ENCODE measurements around the gene CAPSL.

The CAPSL gene

DNA sequence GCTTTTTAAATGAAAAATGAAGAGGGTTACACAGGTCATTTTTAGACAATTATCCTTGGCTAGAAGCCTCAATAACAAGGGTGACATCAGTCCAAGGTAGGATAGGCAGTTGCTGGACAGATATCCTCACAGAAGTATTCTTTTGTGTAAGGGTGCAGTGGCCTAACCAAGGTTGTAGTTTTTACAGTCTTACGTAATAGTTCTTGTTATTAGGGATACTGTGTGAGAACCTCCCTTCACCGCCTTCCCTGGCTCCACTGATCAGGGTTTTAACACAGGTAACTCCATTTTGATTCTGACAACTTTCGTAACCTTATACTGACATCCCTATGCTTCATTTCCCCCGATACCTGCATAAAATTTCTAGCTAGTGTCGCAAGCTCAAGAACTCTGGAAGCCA is 8.7 kb upstream of the CAPSL start:
- no peak overlapping the region for H3K27ac ChIP-seq (ENCODE audit: low read depth, low read length)
- no peaks in the 10 kb centered on the region for H3K9me3 ChIP-seq (ENCODE audit: control insufficient read depth, insufficient read depth, low read length)
- no peaks in the 10 kb centered on the region for H3K27me3 ChIP-seq (ENCODE audit: control insufficient read depth, insufficient read depth, low read length)
- H3K36me3 ChIP-seq (ENCODE audit: control insufficient read depth, insufficient read depth, low read length), result no peaks in the 10 kb centered on the region
- H3K4me1 ChIP-seq (ENCODE audit: control insufficient read depth, insufficient read depth, low read length), result no peaks in the 10 kb centered on the region
- no peak overlapping the region for H3K4me3 ChIP-seq (ENCODE audit: low read depth, low read length)
- no peak overlapping the region for H3K9ac ChIP-seq (ENCODE audit: low read depth, low read length)

- H3K27ac ChIP-seq (ENCODE audit: low read depth, low read length), result no peak overlapping the region
- H3K36me3 ChIP-seq (ENCODE audit: control insufficient read depth, insufficient read depth, low read length), result no peaks in the 10 kb centered on the region
- H3K4me3 ChIP-seq (ENCODE audit: low read depth, low read length), result no peak overlapping the region
- no peaks in the 10 kb centered on the region for H3K4me1 ChIP-seq (ENCODE audit: control insufficient read depth, insufficient read depth, low read length)
- H3K9ac ChIP-seq (ENCODE audit: low read depth, low read length), result no peak overlapping the region
- H3K27me3 ChIP-seq (ENCODE audit: control insufficient read depth, insufficient read depth, low read length), result no peaks in the 10 kb centered on the region
- H3K9me3 ChIP-seq (ENCODE audit: control insufficient read depth, insufficient read depth, low read length), result no peaks in the 10 kb centered on the region
Observed at GRCh38 chr5:35939639-35940038, 1.2 kb upstream of the CAPSL start.

- H3K4me1 ChIP-seq (ENCODE audit: control insufficient read depth, insufficient read depth, low read length), result no peaks in the 10 kb centered on the region; the same call in 1 of the 2 replicates
- H3K9me3 ChIP-seq (ENCODE audit: control insufficient read depth, insufficient read depth, low read length), result no peaks in the 10 kb centered on the region
- H3K36me3 ChIP-seq (ENCODE audit: control insufficient read depth, insufficient read depth, low read length), result no peaks in the 10 kb centered on the region
- no peak overlapping the region for H3K9ac ChIP-seq (ENCODE audit: low read depth, low read length)
- no peak overlapping the region for H3K27ac ChIP-seq (ENCODE audit: low read depth, low read length)
- no peak overlapping the region for H3K4me3 ChIP-seq (ENCODE audit: low read depth, low read length)
- peaks cover 53% of the 10 kb centered on the region for H3K27me3 ChIP-seq (ENCODE audit: control insufficient read depth, insufficient read depth, low read length)
Observed at GRCh38 chr5:35926389-35927051, 11.9 kb downstream of the CAPSL start.

GRCh38 chr5:35924950-35925722 is 13.3 kb downstream of the CAPSL start:
- no peak overlapping the region for H3K4me3 ChIP-seq (ENCODE audit: low read depth, low read length)
- H3K9me3 ChIP-seq (ENCODE audit: control insufficient read depth, insufficient read depth, low read length), result no peaks in the 10 kb centered on the region
- H3K4me1 ChIP-seq (ENCODE audit: control insufficient read depth, insufficient read depth, low read length), result no peaks in the 10 kb centered on the region; the same call in 1 of the 2 replicates
- no peaks in the 10 kb centered on the region for H3K36me3 ChIP-seq (ENCODE audit: control insufficient read depth, insufficient read depth, low read length)
- peaks cover 53% of the 10 kb centered on the region for H3K27me3 ChIP-seq (ENCODE audit: control insufficient read depth, insufficient read depth, low read length)
- H3K27ac ChIP-seq (ENCODE audit: low read depth, low read length), result no peak overlapping the region
- no peak overlapping the region for H3K9ac ChIP-seq (ENCODE audit: low read depth, low read length)

DNA sequence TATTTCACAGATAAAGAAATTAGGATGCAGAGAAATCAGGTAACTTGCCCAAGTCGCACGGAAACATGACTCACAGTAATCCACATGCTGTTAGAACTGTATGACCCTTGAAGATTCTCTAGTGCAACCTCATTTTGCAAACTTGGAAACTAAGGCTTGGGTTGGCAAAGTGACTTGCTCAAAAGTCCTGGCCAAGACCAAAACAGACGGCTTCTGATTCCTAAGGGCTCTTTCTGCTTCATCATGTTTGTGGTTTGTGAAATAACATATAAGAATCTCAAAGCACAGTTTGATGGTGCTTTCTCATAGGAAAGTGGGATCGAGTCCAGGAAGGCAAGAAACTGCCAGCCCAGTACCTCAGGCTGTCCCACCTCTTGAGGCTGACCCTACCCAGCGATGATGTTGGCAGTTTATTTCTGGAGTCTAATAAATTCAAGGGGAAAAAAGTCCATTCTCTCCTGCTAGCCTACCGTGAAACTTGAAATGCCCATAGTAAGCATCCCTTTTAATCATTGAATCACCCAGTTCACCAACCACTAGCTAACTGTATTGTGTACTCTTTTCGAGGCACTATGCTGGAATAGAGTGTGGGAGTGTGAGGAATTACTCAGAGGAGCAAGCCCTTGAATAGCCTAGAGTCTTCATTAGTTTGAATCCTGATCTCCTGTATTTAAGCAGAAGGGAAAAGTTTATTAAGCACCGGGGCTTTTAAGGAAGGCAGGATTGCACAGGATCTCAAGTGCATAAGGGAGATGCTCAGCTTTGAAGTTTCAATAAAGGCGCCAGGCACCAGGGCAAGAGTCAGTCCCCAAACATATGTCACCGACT is 14.1 kb downstream of the CAPSL start:
- H3K4me3 ChIP-seq (ENCODE audit: low read depth, low read length), result no peak overlapping the region
- H3K9me3 ChIP-seq (ENCODE audit: control insufficient read depth, insufficient read depth, low read length), result no peaks in the 10 kb centered on the region
- H3K27me3 ChIP-seq (ENCODE audit: control insufficient read depth, insufficient read depth, low read length), result peaks cover 53% of the 10 kb centered on the region
- no peak overlapping the region for H3K27ac ChIP-seq (ENCODE audit: low read depth, low read length)
- no peaks in the 10 kb centered on the region; the same call in 1 of the 2 replicates for H3K4me1 ChIP-seq (ENCODE audit: control insufficient read depth, insufficient read depth, low read length)
- H3K9ac ChIP-seq (ENCODE audit: low read depth, low read length), result no peak overlapping the region
- H3K36me3 ChIP-seq (ENCODE audit: control insufficient read depth, insufficient read depth, low read length), result no peaks in the 10 kb centered on the region

DNA sequence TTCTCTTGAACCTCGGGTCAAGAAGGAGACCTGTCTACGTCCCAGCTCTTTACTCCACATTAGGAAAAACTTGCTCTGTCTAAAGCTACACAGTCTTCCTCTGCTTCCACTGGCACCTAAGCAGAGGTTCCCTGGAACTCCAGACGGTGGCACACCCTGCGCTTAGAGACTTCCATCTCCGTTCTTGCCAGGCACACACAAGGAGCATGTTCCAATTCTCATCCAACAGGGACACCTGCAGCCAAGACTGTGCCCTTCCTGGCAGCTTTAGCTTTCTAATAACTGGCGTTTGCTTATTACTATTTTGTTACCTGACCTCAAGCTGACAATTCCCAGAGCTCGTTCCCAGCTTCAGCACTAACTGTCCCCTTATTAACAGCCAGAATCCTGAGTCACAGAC is 16.0 kb downstream of the CAPSL start:
- H3K9ac ChIP-seq (ENCODE audit: low read depth, low read length), result no peak overlapping the region
- H3K4me3 ChIP-seq (ENCODE audit: low read depth, low read length), result no peak overlapping the region
- no peaks in the 10 kb centered on the region for H3K36me3 ChIP-seq (ENCODE audit: control insufficient read depth, insufficient read depth, low read length)
- H3K27me3 ChIP-seq (ENCODE audit: control insufficient read depth, insufficient read depth, low read length), result peaks cover 45% of the 10 kb centered on the region
- no peaks in the 10 kb centered on the region; the same call in 1 of the 2 replicates for H3K4me1 ChIP-seq (ENCODE audit: control insufficient read depth, insufficient read depth, low read length)
- no peak overlapping the region for H3K27ac ChIP-seq (ENCODE audit: low read depth, low read length)
- no peaks in the 10 kb centered on the region for H3K9me3 ChIP-seq (ENCODE audit: control insufficient read depth, insufficient read depth, low read length)

DNA sequence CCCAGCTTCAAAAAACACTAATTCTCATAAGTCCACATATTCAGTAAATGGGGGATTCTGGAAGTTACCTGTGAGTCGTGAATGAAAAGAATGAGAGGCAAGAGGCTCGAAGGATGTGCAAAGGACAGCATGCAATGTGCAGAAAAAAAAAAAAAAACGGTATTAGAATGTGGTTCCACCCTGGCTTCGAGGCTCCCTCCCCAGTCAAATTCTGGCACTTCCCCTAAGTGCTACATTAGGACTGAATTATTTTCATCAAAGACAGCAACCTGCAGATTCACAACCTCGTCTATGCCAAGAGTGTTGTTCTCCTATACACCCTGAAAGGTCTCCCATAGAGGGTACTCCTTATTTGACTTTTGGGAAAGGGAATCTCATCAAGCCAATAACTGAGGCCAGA is 16.5 kb downstream of the CAPSL start:
- H3K27me3 ChIP-seq (ENCODE audit: control insufficient read depth, insufficient read depth, low read length), result peaks cover 43% of the 10 kb centered on the region
- no peak overlapping the region for H3K4me3 ChIP-seq (ENCODE audit: low read depth, low read length)
- H3K4me1 ChIP-seq (ENCODE audit: control insufficient read depth, insufficient read depth, low read length), result no peaks in the 10 kb centered on the region; the same call in 1 of the 2 replicates
- H3K9me3 ChIP-seq (ENCODE audit: control insufficient read depth, insufficient read depth, low read length), result no peaks in the 10 kb centered on the region
- no peak overlapping the region for H3K27ac ChIP-seq (ENCODE audit: low read depth, low read length)
- H3K9ac ChIP-seq (ENCODE audit: low read depth, low read length), result no peak overlapping the region
- no peaks in the 10 kb centered on the region for H3K36me3 ChIP-seq (ENCODE audit: control insufficient read depth, insufficient read depth, low read length)

GRCh38 chr5:35920890-35921289 is 17.5 kb downstream of the CAPSL start:
- Histone ChIP-seq H3K9ac (ENCODE audit: low read depth, low read length) (no peak overlapping the region), H3K27ac (ENCODE audit: low read depth, low read length) (no peak overlapping the region), H3K4me3 (ENCODE audit: low read depth, low read length) (no peak overlapping the region), H3K36me3 (ENCODE audit: control insufficient read depth, insufficient read depth, low read length) (no peaks in the 10 kb centered on the region), H3K27me3 (ENCODE audit: control insufficient read depth, insufficient read depth, low read length) (peaks cover 35% of the 10 kb centered on the region), H3K9me3 (ENCODE audit: control insufficient read depth, insufficient read depth, low read length) (no peaks in the 10 kb centered on the region), H3K4me1 (ENCODE audit: control insufficient read depth, insufficient read depth, low read length) (no peaks in the 10 kb centered on the region)

DNA sequence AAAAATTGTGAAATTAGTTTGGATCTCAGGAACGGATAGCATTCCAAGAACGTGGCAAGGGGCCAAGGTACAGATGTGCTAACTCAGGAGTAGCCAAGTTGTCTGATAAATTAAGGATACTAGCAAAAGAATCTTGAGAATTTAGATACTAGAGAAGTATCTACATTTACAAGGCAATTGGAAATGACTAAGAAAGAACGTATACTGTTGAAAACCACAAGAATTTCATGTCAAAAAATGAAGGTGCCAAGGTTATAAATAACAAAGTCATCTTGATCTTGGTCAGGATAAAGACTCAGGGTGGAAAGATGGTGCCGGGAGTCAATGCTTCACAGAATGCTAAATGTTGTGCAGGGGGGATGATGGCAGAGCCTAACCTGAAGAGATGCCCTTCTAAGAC is 19.2 kb downstream of the CAPSL start:
- no peaks in the 10 kb centered on the region for H3K9me3 ChIP-seq (ENCODE audit: control insufficient read depth, insufficient read depth, low read length)
- H3K4me3 ChIP-seq (ENCODE audit: low read depth, low read length), result no peak overlapping the region
- H3K4me1 ChIP-seq (ENCODE audit: control insufficient read depth, insufficient read depth, low read length), result no peaks in the 10 kb centered on the region

DNA sequence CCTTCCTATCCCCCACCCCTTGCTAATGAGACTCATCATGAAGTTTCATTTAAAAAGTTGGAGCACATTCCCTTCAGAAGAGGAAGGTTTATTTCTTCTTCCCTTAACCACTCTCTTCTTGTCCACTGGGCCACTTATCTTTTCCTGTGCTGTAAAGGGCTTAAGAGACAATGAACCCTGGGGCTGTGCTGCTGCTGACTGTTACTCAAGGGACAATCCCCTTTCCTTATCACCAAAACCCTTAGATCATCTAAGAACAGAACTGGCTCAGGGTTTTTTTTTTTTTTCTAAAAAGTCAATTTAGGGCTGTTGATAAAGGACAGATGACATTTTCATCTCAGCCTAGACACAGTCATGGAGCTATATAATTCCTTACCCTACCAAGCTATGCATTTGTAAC is 29.6 kb downstream of the CAPSL start:
- H3K4me1 ChIP-seq (ENCODE audit: control insufficient read depth, insufficient read depth, low read length), result no peaks in the 10 kb centered on the region
- H3K36me3 ChIP-seq (ENCODE audit: control insufficient read depth, insufficient read depth, low read length), result no peaks in the 10 kb centered on the region
- no peak overlapping the region for H3K27ac ChIP-seq (ENCODE audit: low read depth, low read length)
- H3K9me3 ChIP-seq (ENCODE audit: control insufficient read depth, insufficient read depth, low read length), result peaks cover 17% of the 10 kb centered on the region; the same call in 1 of the 2 replicates
- H3K27me3 ChIP-seq (ENCODE audit: control insufficient read depth, insufficient read depth, low read length), result no peaks in the 10 kb centered on the region
- H3K4me3 ChIP-seq (ENCODE audit: low read depth, low read length), result no peak overlapping the region
- H3K9ac ChIP-seq (ENCODE audit: low read depth, low read length), result no peak overlapping the region

More for the DNA sequence above, 19.2 kb downstream of the CAPSL start:
- peaks cover 19% of the 10 kb centered on the region for H3K27me3 ChIP-seq (ENCODE audit: control insufficient read depth, insufficient read depth, low read length)
- H3K27ac ChIP-seq (ENCODE audit: low read depth, low read length), result no peak overlapping the region
- no peaks in the 10 kb centered on the region for H3K36me3 ChIP-seq (ENCODE audit: control insufficient read depth, insufficient read depth, low read length)
- H3K9ac ChIP-seq (ENCODE audit: low read depth, low read length), result no peak overlapping the region

Measured in HUES48 (cell line).